PFSK-1 (cell line): ENCODE data around the gene CRISP2.

Experiments used
- FOXP2 ChIP-seq: optimal IDR thresholded peaks from 2 replicates; pipeline ENCODE3; 2011; ENCODE audit warnings: borderline replicate concordance, control low read depth, inconsistent platforms; ENCODE audit not compliant: insufficient read depth; ENCODE audit errors: extremely low read length, extremely low read depth
- POLR2AphosphoS5 ChIP-seq: IDR thresholded peaks from 2 replicates; pipeline ENCODE4 v1.6.1; 2012; ENCODE audit warnings: low read depth, mild to moderate bottlenecking, control low read depth, low read length, moderate library complexity
- SIN3A ChIP-seq: IDR thresholded peaks from 2 replicates; pipeline ENCODE4 v1.6.1; 2012; ENCODE audit warnings: mild to moderate bottlenecking, low read length, moderate library complexity, borderline replicate concordance; ENCODE audit not compliant: insufficient read depth
- TAF1 ChIP-seq: IDR thresholded peaks from 2 replicates; pipeline ENCODE4 v1.6.1; 2012; ENCODE audit warnings: low read length, control low read depth, borderline replicate concordance; ENCODE audit not compliant: insufficient read depth
- TF ChIP-seq, protein P1 (sequence below), 2 experiments: IDR thresholded peaks; 2 replicates each; pipeline versions ENCODE4 v1.6.1 to v1.8.0; 2011 to 2012; ENCODE audit warnings: low read depth in 2 of 2, low read length in 2 of 2, control low read depth in 1 of 2, inconsistent platforms in 1 of 2, mild to moderate bottlenecking in 1 of 2, moderate library complexity in 1 of 2; ENCODE audit not compliant: insufficient read depth in 1 of 2

CRISP2 gene

GRCh38 chr6:49698478-49698877 lies 14.9 kb downstream of the CRISP2 start:
- TF ChIP-seq, protein P1, sequence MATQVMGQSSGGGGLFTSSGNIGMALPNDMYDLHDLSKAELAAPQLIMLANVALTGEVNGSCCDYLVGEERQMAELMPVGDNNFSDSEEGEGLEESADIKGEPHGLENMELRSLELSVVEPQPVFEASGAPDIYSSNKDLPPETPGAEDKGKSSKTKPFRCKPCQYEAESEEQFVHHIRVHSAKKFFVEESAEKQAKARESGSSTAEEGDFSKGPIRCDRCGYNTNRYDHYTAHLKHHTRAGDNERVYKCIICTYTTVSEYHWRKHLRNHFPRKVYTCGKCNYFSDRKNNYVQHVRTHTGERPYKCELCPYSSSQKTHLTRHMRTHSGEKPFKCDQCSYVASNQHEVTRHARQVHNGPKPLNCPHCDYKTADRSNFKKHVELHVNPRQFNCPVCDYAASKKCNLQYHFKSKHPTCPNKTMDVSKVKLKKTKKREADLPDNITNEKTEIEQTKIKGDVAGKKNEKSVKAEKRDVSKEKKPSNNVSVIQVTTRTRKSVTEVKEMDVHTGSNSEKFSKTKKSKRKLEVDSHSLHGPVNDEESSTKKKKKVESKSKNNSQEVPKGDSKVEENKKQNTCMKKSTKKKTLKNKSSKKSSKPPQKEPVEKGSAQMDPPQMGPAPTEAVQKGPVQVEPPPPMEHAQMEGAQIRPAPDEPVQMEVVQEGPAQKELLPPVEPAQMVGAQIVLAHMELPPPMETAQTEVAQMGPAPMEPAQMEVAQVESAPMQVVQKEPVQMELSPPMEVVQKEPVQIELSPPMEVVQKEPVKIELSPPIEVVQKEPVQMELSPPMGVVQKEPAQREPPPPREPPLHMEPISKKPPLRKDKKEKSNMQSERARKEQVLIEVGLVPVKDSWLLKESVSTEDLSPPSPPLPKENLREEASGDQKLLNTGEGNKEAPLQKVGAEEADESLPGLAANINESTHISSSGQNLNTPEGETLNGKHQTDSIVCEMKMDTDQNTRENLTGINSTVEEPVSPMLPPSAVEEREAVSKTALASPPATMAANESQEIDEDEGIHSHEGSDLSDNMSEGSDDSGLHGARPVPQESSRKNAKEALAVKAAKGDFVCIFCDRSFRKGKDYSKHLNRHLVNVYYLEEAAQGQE (IDR thresholded peaks at IDR 0.05; ENCODE audit: insufficient read depth in 1 of 2, low read depth in 2 of 2, low read length in 2 of 2): no peak
- no peak for TF ChIP-seq FOXP2
- no peak for TF ChIP-seq TAF1
- TF ChIP-seq POLR2AphosphoS5: no peak
- TF ChIP-seq SIN3A: no peak

- TF ChIP-seq SIN3A: no peak
Measured at GRCh38 chr6:49693512-49693911, 19.8 kb downstream of the CRISP2 start.

DNA sequence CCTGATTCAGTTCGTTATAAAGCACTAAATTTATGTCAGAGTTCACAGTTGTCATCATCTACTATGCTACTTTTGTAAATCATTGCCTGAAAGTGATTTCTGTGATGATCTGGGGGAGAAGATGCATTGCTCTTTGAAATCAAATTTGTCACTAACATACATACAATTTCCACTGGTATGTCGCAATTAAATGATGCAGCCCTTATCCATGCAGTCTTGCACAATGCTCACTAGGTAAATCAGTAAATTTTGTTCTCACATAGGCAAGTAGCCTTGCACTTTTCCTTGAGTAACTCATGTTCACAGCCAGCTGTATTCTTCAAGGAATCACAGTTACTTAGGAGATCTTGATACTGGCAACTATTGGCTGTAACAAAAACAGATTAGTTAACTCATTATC lies 20.8 kb downstream of the CRISP2 start:
- TF ChIP-seq SIN3A (no peak), TAF1 (no peak), POLR2AphosphoS5 (no peak), FOXP2 (no peak)
- TF ChIP-seq, protein P1 (IDR thresholded peaks at IDR 0.05; ENCODE audit: insufficient read depth in 1 of 2, low read depth in 2 of 2, low read length in 2 of 2): no peak

DNA sequence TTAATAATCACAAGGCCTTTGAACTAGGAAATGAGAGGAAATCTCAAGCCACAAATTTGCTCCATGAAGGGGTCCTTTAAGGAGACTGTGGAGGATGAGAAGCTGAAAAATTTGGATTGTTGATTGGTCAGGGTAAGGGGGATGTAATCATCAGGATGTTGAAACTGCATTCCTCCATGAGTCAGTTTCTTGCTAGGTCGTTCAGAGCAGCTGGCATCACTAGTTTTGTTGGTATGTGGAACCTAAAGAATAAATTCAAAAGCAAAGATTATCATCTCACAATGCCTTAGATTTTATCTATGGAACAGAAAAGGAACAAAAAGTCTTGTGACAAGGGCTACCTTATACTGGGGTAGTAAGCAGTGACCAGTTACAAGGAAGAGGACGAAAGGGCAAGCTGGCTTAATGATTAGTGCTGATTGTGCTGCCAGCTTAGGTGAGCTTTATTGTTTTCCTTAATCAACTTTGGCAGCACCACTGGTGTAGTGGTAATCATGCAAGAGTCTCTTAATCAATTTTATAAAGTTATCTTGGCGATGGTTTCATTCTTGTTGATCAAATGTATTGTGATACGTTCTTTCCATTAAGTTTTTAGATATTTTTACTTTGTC lies 36.6 kb downstream of the CRISP2 start:
- TF ChIP-seq FOXP2: no peak
- TF ChIP-seq SIN3A: no peak
- TF ChIP-seq, protein P1 (IDR thresholded peaks at IDR 0.05; ENCODE audit: insufficient read depth in 1 of 2, low read depth in 2 of 2, low read length in 2 of 2): no peak
- no peak for TF ChIP-seq TAF1
- no peak for TF ChIP-seq POLR2AphosphoS5

- TF ChIP-seq POLR2AphosphoS5 (no peak), TAF1 (no peak), FOXP2 (no peak), SIN3A (no peak)
- TF ChIP-seq, protein P1 (IDR thresholded peaks at IDR 0.05; ENCODE audit: insufficient read depth in 1 of 2, low read depth in 2 of 2, low read length in 2 of 2): no peak
Measured at GRCh38 chr6:49675816-49676215, 37.5 kb downstream of the CRISP2 start.
